Esophagus muscularis mucosa (tissue), 3 donors: ENCODE data around the gene ICA1L.

ENCODE experiments used
- POLR2A ChIP-seq: fragments of 450-650 bp; IDR thresholded peaks from one replicate; pipeline ENCODE4 v1.6.1; 2017; ENCODE audit warnings: antibody characterized with exemption, moderate library complexity, mild to moderate bottlenecking, low read depth
- POLR2AphosphoS5 ChIP-seq, 2 donors: sonication (generic); formaldehyde crosslinking; IDR thresholded peaks; one replicate each; pipeline ENCODE4 v1.6.1; 2017; ENCODE audit warnings: antibody characterized with exemption in 2 of 2
- TF ChIP-seq, protein P1 (sequence below), 3 experiments: fragments of 200-600 bp in 2 of 3; fragments of 450-650 bp in 1 of 3; sonication (generic) in 2 of 3; IDR thresholded peaks; one replicate each; pipeline ENCODE4 v1.5.1; 2017 to 2019; ENCODE audit warnings: antibody characterized with exemption in 3 of 3, mild to moderate bottlenecking in 2 of 3, moderate library complexity in 1 of 3

DNA sequence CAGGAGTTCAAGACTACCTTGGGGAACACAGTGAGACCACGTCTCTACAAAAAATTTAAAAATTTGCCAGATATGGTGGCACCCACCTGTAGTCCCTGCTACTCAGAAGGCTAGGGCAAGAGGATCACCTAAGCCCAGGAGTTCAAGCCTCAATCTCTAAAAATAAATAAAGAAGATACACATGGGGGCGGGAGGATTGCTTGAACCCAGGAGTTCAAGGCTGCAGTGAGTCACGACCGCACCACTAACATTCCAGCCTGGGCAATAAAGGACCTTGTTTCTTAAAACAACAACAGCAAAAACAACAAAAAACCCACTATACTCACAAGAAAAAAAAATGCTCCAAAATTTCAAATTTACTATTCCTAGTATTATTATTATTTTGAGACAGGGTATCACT lies 10.0 kb upstream of the ICA1L start:
- no peak for TF ChIP-seq POLR2A
- TF ChIP-seq, protein P1, sequence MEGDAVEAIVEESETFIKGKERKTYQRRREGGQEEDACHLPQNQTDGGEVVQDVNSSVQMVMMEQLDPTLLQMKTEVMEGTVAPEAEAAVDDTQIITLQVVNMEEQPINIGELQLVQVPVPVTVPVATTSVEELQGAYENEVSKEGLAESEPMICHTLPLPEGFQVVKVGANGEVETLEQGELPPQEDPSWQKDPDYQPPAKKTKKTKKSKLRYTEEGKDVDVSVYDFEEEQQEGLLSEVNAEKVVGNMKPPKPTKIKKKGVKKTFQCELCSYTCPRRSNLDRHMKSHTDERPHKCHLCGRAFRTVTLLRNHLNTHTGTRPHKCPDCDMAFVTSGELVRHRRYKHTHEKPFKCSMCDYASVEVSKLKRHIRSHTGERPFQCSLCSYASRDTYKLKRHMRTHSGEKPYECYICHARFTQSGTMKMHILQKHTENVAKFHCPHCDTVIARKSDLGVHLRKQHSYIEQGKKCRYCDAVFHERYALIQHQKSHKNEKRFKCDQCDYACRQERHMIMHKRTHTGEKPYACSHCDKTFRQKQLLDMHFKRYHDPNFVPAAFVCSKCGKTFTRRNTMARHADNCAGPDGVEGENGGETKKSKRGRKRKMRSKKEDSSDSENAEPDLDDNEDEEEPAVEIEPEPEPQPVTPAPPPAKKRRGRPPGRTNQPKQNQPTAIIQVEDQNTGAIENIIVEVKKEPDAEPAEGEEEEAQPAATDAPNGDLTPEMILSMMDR (IDR thresholded peaks at IDR 0.05), result no peak
- no peak for TF ChIP-seq POLR2AphosphoS5 (IDR thresholded peaks at IDR 0.05)
